ENCODE results near the gene NFKBIE. TPM values are rescaled to one million over a fixed set of nuclear protein-coding genes. Genes with fewer than 3 reads are reported as not detected.
A peak's percentile ranks its signal among the peaks of the same experiment; 100 is the strongest.

Gene NFKBIE
- total and polyA plus RNA-seq, 8 donors, result 2.5 to 16.9 (median 7.6) TPM

GRCh38 chr6:44226368-44227147 lies 38.8 kb downstream of the NFKBIE start:
- ATAC-seq, result peak in 1 of 4 donors; percentile 1

GRCh38 chr6:44225579-44226325 lies 39.6 kb downstream of the NFKBIE start:
- TF ChIP-seq CTCF (IDR thresholded peaks at IDR 0.05), result no peak
- H3K9me3 ChIP-seq, result no peaks in the 10 kb centered on the region
- no peak for FAIRE-seq
- DNase-seq, result no peak
- intact Hi-C loops (cut with DNase I), result no loop called here
- H3K4me3 ChIP-seq, result no peak overlapping the region
- H3K36me3 ChIP-seq, result peaks cover 0 to 12% (median 0%) of the 10 kb centered on the region in 3 donors
- peak overlapping the region in 1 of 4 donors; percentile 10 for H3K27ac ChIP-seq
- 39 to 46% methylated on average over 8 of the region's 8 CpGs for WGBS, 2 donors
- H3K27me3 ChIP-seq, result no peaks in the 10 kb centered on the region
- peaks cover 26 to 44% (median 33%) of the 10 kb centered on the region in 3 donors for H3K4me1 ChIP-seq
- no peak for ATAC-seq

More at GRCh38 chr6:44226368-44227147, 38.8 kb downstream of the NFKBIE start:
- intact Hi-C loops (cut with DNase I), result no loop called here
- Histone ChIP-seq H3K4me3 (no peak overlapping the region), H3K9me3 (no peaks in the 10 kb centered on the region), H3K4me1 (peaks cover 23 to 36% (median 33%) of the 10 kb centered on the region in 3 donors), H3K27me3 (no peaks in the 10 kb centered on the region), H3K36me3 (peaks cover 0 to 19% (median 0%) of the 10 kb centered on the region in 3 donors), H3K27ac (no peak overlapping the region)
- no peak for TF ChIP-seq CTCF (IDR thresholded peaks at IDR 0.05)
- WGBS, 2 donors, result 30 to 32% methylated on average over 15 of the region's 15 CpGs
- no peak for DNase-seq
- no peak for FAIRE-seq

GRCh38 chr6:44224965-44225305 lies 40.4 kb downstream of the NFKBIE start:
- WGBS, 2 donors, result 79 to 85% methylated on average over 4 of the region's 4 CpGs
- Histone ChIP-seq H3K4me1 (peaks cover 30 to 51% (median 33%) of the 10 kb centered on the region in 3 donors), H3K36me3 (peaks cover 0 to 5% (median 0%) of the 10 kb centered on the region in 3 donors)

GRCh38 chr6:44224029-44224964 lies 41.1 kb downstream of the NFKBIE start:
- WGBS, 2 donors, result 7 to 9% methylated on average over 15 to 18 of the region's 18 CpGs
- intact Hi-C loops (cut with DNase I), result no loop called here
- Histone ChIP-seq H3K9me3 (no peaks in the 10 kb centered on the region), H3K27me3 (no peaks in the 10 kb centered on the region), H3K4me3 (peak overlapping the region; percentile 22 to 71 (median 54)), H3K36me3 (no peaks in the 10 kb centered on the region), H3K4me1 (peaks cover 30 to 51% (median 33%) of the 10 kb centered on the region in 3 donors), H3K27ac (peak overlapping the region in 1 of 4 donors; percentile 39)
- no peak for DNase-seq
- no peak for TF ChIP-seq CTCF (IDR thresholded peaks at IDR 0.05)
- ATAC-seq, result no peak
- no peak for FAIRE-seq

More at GRCh38 chr6:44224965-44225305, 40.4 kb downstream of the NFKBIE start:
- no peak overlapping the region for H3K4me3 ChIP-seq
- ATAC-seq, result no peak
- TF ChIP-seq CTCF (IDR thresholded peaks at IDR 0.05), result no peak
- no peak overlapping the region for H3K27ac ChIP-seq
- no peaks in the 10 kb centered on the region for H3K9me3 ChIP-seq
- no peaks in the 10 kb centered on the region for H3K27me3 ChIP-seq
- DNase-seq, result no peak
- FAIRE-seq, result no peak
- intact Hi-C loops (cut with DNase I), result no loop called here
